ENCODE measurements around the gene KCNK1. TPM values are rescaled to one million over a fixed set of nuclear protein-coding genes. Genes with fewer than 3 reads are reported as not detected.
A peak's percentile ranks its signal among the peaks of the same experiment; 100 is the strongest.

KCNK1 gene
- total RNA-seq, 1 donor from 2014 or later, result 25.2 TPM

GRCh38 chr1:233700338-233700737 is 86.4 kb downstream of the KCNK1 start:
- Histone ChIP-seq H3K4me1 (peaks cover 12% of the 10 kb centered on the region), H3K4me3 (no peak overlapping the region), H3K27me3 (ENCODE audit: low read depth) (no peaks in the 10 kb centered on the region), H3K9me3 (replicated peaks) (peaks cover 17% of the 10 kb centered on the region), H3K36me3 (no peaks in the 10 kb centered on the region), H3K27ac (replicated peaks) (peak overlapping the region; percentile 59)
- TF ChIP-seq CTCF (IDR thresholded peaks at IDR 0.05; ENCODE audit: borderline replicate concordance), result no peak
- no peak for DNase-seq
- intact Hi-C loops (cut with micrococcal nuclease), result no loop called here

DNA sequence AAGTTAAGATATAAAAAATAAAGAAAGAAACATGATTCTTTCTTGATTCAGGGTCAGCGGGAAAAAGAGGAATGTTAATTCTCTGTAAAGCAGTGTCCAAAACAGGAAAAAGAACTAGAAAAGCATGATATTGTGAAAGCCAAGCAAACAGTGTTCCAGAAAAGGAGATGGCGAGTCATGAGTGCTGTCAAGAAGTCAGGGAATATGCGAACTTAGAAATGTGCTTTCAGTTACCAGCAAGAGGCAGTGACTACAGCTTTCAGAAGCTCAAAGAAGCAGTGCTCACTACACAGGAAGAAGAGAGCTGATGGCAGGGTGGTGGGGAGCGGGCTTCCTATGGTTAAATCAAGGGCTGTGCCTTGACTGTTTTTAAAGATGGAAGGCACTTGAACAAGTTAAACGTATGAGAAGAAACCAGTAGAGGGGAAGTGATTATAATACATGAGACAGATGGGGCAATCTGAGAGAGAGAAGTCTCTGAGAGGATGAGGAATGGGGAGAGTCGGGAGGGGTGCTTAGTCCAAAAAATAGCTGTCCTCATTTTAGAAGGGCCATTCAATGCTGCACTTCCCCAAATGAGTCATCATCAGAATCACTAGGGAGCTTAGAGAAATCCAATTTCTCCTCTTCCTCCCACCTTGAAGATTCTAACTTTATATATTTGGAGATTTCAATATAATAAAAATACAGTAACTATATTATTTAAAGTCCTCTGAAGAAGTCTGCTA is 90.4 kb downstream of the KCNK1 start:
- no peak for DNase-seq
- no peaks in the 10 kb centered on the region for H3K36me3 ChIP-seq
- no peak overlapping the region for H3K27ac ChIP-seq (replicated peaks)
- no peak overlapping the region for H3K4me3 ChIP-seq
- H3K9me3 ChIP-seq (replicated peaks), result no peaks in the 10 kb centered on the region
- TF ChIP-seq CTCF (IDR thresholded peaks at IDR 0.05; ENCODE audit: borderline replicate concordance), result no peak
- H3K4me1 ChIP-seq, result peaks cover 25% of the 10 kb centered on the region
- intact Hi-C loops (cut with micrococcal nuclease), result no loop called here
- H3K27me3 ChIP-seq (ENCODE audit: low read depth), result no peaks in the 10 kb centered on the region

- intact Hi-C loops (cut with micrococcal nuclease), result no loop called here
These were observed 91.2 kb downstream of the KCNK1 start for GRCh38 chr1:233704898-233705723.

DNA sequence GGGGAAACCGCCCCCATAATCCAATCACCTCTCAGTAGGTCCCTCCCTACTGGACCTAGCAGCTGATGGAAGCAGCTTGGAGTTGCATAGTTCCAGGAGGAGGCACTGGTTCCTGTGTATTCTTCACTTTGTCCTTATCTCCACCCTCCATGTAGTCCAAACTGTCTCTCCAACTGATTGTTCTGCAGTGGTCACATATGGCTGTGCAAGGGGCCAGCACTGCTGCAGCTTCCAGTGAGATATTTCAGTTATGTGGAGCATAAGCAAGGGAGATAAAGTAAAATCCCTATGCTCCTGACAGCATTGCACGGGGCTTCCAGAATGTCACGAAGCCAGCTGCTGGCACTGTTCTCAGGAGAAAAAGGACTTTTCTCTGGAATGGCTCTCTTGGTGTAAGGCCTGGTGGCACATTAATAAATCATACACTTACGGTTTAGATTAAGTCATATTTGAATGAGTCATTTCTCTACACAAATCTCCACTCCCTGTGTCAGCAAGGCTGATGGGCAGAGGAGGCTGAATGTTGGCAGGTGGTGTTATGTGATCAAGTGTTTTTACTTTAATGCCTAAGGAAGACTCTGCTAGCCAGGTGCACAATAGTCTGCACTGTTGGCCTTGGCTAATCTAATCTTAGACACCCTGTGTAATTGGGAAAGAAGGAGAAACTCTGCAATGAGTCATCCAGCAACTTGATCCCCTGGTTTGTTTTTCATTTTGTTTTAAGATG is 93.4 kb downstream of the KCNK1 start:
- no peaks in the 10 kb centered on the region for H3K27me3 ChIP-seq (ENCODE audit: low read depth)
- H3K36me3 ChIP-seq, result no peaks in the 10 kb centered on the region
- no peak overlapping the region for H3K4me3 ChIP-seq
- no peak for DNase-seq
- no peak for TF ChIP-seq CTCF (IDR thresholded peaks at IDR 0.05; ENCODE audit: borderline replicate concordance)
- H3K4me1 ChIP-seq, result peaks cover 17% of the 10 kb centered on the region
- peaks cover 3% of the 10 kb centered on the region for H3K9me3 ChIP-seq (replicated peaks)
- H3K27ac ChIP-seq (replicated peaks), result peak overlapping the region; percentile 34
- intact Hi-C loops (cut with micrococcal nuclease), result no loop called here

More at GRCh38 chr1:233704898-233705723, 91.2 kb downstream of the KCNK1 start:
- H3K4me3 ChIP-seq, result no peak overlapping the region
- H3K36me3 ChIP-seq, result no peaks in the 10 kb centered on the region
- no peaks in the 10 kb centered on the region for H3K27me3 ChIP-seq (ENCODE audit: low read depth)
- TF ChIP-seq CTCF (IDR thresholded peaks at IDR 0.05; ENCODE audit: borderline replicate concordance), result no peak
- no peak overlapping the region for H3K27ac ChIP-seq (replicated peaks)
- no peak for DNase-seq
- H3K9me3 ChIP-seq (replicated peaks), result no peaks in the 10 kb centered on the region
- peaks cover 19% of the 10 kb centered on the region for H3K4me1 ChIP-seq
